ENCODE data around the gene TGOLN2.
A peak's percentile ranks its signal among the peaks of the same experiment; 100 is the strongest.

The TGOLN2 gene

GRCh38 chr2:85308896-85309555 is 18.8 kb downstream of the TGOLN2 start:
- peak in 1 of 2 experiments; percentile 26 for DNase-seq

- no peak for DNase-seq
These were observed 19.6 kb downstream of the TGOLN2 start for GRCh38 chr2:85308201-85308600.

- no peak for DNase-seq
These were observed 20.3 kb downstream of the TGOLN2 start for GRCh38 chr2:85307527-85307897.

GRCh38 chr2:85303780-85304531 is 23.8 kb downstream of the TGOLN2 start:
- DNase-seq, result no peak

- no peak for DNase-seq
These were observed 25.7 kb downstream of the TGOLN2 start for GRCh38 chr2:85302121-85302520.

GRCh38 chr2:85291425-85292023 is 36.3 kb downstream of the TGOLN2 start:
- no peak for DNase-seq

GRCh38 chr2:85288244-85288725 is 39.5 kb downstream of the TGOLN2 start:
- no peak for DNase-seq

- DNase-seq, result no peak
These were observed 40.1 kb downstream of the TGOLN2 start for GRCh38 chr2:85287721-85288120.

GRCh38 chr2:85286918-85287317 is 40.9 kb downstream of the TGOLN2 start:
- no peak for DNase-seq

- no peak for DNase-seq
These were observed 44.1 kb downstream of the TGOLN2 start for GRCh38 chr2:85283641-85284040.

GRCh38 chr2:85282914-85283313 is 44.9 kb downstream of the TGOLN2 start:
- DNase-seq, result no peak

GRCh38 chr2:85281553-85281952 is 46.2 kb downstream of the TGOLN2 start:
- no peak for DNase-seq

GRCh38 chr2:85278361-85278760 is 49.4 kb downstream of the TGOLN2 start:
- no peak for DNase-seq

GRCh38 chr2:85277416-85278158 is 50.2 kb downstream of the TGOLN2 start:
- DNase-seq, result no peak

GRCh38 chr2:85276571-85277118 is 51.1 kb downstream of the TGOLN2 start:
- no peak for DNase-seq

GRCh38 chr2:85275984-85276540 is 51.7 kb downstream of the TGOLN2 start:
- no peak for DNase-seq

- no peak for DNase-seq
These were observed 53.8 kb downstream of the TGOLN2 start for GRCh38 chr2:85273738-85274731.

GRCh38 chr2:85272357-85272756 is 55.4 kb downstream of the TGOLN2 start:
- DNase-seq, result no peak

- DNase-seq, result no peak
These were observed 57.8 kb downstream of the TGOLN2 start for GRCh38 chr2:85269959-85270358.
